Cardiac muscle cell (in vitro differentiated cells and primary cell): Measurements from ENCODE around the gene DOCK2. TPM values are rescaled to one million over a fixed set of nuclear protein-coding genes. Genes with fewer than 3 reads are reported as not detected.
"Not testable (repeated sequence)": the region's sequence is repeated elsewhere in the genome, so short reads cannot be mapped to it uniquely, and the experiment has no call there.

ENCODE experiments used
- DNase-seq, 2 donors: peaks; one replicate each; pipeline versions ENCODE4 v3.0.0 to v3.0.0-alpha.2; 2010 to 2017; ENCODE audit warnings: low read depth in 1 of 2, low spot score in 1 of 2
- H3K27ac ChIP-seq: fragments of 200-600 bp; sonication (generic); 2 replicates; pipeline ENCODE4 v1.5.1; 2016
- H3K27me3 ChIP-seq: fragments of 200-600 bp; sonication (generic); 2 replicates; pipeline ENCODE4 v1.6.0; 2016; ENCODE audit warnings: control low read depth
- H3K36me3 ChIP-seq: fragments of 200-600 bp; sonication (generic); 2 replicates; pipeline ENCODE4 v1.5.1; 2016; ENCODE audit warnings: control low read depth
- H3K4me1 ChIP-seq: fragments of 200-600 bp; sonication (generic); 2 replicates; pipeline ENCODE4 v1.8.1; 2017; ENCODE audit warnings: low read depth, mild to moderate bottlenecking, mixed run types
- H3K4me3 ChIP-seq: fragments of 200-600 bp; sonication (generic); 2 replicates; pipeline ENCODE4 v1.5.1; 2016; ENCODE audit warnings: mild to moderate bottlenecking
- H3K9me3 ChIP-seq: fragments of 200-600 bp; sonication (generic); 2 replicates; pipeline ENCODE4 v1.5.1; 2017; ENCODE audit warnings: low read depth, mild to moderate bottlenecking, control low read depth
- CTCF ChIP-seq: IDR thresholded peaks from 2 replicates; pipeline ENCODE4 v1.5.1; 2012; ENCODE audit warnings: low read depth, mild to moderate bottlenecking, low read length
- polyA plus RNA-seq: library from polyadenylated mRNA; unstranded; fragments of >200 nt; fragmentation: Nextera tagmentation; extraction: Ambion mirVana; gene quantifications from 2 replicates; pipeline ENCODE4 v1.2.1, GENCODE V29; 2016
- total RNA-seq: library from RNA; depleted of rRNA; stranded (reverse); fragments of >200 nt; gene quantifications from 2 replicates; pipeline ENCODE4 v1.2.3, GENCODE V29; 2016

The DOCK2 gene
- total and polyA plus RNA-seq, 2 experiments from 2014 or later = 3.3 to 6.5 TPM

GRCh38 chr5:169826618-169827017 is 189.5 kb downstream of the DOCK2 start:
- Histone ChIP-seq H3K36me3 (no peaks in the 10 kb centered on the region), H3K4me3 (no peak overlapping the region), H3K27me3 (no peaks in the 10 kb centered on the region), H3K9me3 (no peaks in the 10 kb centered on the region), H3K27ac (no peak overlapping the region), H3K4me1 (no peaks in the 10 kb centered on the region)
- DNase-seq = peak in 1 of 2 donors; percentile 33
- peak; percentile 29 for TF ChIP-seq CTCF

GRCh38 chr5:169827769-169828168 is 190.7 kb downstream of the DOCK2 start:
- Histone ChIP-seq H3K27ac (no peak overlapping the region), H3K4me1 (no peaks in the 10 kb centered on the region), H3K9me3 (no peaks in the 10 kb centered on the region), H3K4me3 (no peak overlapping the region), H3K36me3 (no peaks in the 10 kb centered on the region), H3K27me3 (no peaks in the 10 kb centered on the region)
- no peak for TF ChIP-seq CTCF
- peak; percentile 29 to 51 for DNase-seq

- Histone ChIP-seq H3K4me1 (no peaks in the 10 kb centered on the region), H3K9me3 (no peaks in the 10 kb centered on the region), H3K4me3 (no peak overlapping the region), H3K27ac (no peak overlapping the region), H3K36me3 (no peaks in the 10 kb centered on the region), H3K27me3 (no peaks in the 10 kb centered on the region)
- no peak for TF ChIP-seq CTCF
- DNase-seq = no peak
Measured at GRCh38 chr5:169828385-169828784, 191.3 kb downstream of the DOCK2 start.

GRCh38 chr5:169831331-169831730 is 194.3 kb downstream of the DOCK2 start:
- no peak for DNase-seq
- no peak for TF ChIP-seq CTCF
- Histone ChIP-seq H3K27me3 (no peaks in the 10 kb centered on the region), H3K9me3 (no peaks in the 10 kb centered on the region), H3K27ac (no peak overlapping the region), H3K4me3 (no peak overlapping the region), H3K4me1 (no peaks in the 10 kb centered on the region), H3K36me3 (no peaks in the 10 kb centered on the region)

- Histone ChIP-seq H3K4me3 (no peak overlapping the region), H3K9me3 (no peaks in the 10 kb centered on the region), H3K4me1 (no peaks in the 10 kb centered on the region), H3K27ac (no peak overlapping the region), H3K36me3 (no peaks in the 10 kb centered on the region), H3K27me3 (no peaks in the 10 kb centered on the region)
- no peak for TF ChIP-seq CTCF
- no peak for DNase-seq
Measured at GRCh38 chr5:169832304-169832703, 195.2 kb downstream of the DOCK2 start.

- DNase-seq = no peak
- Histone ChIP-seq H3K27me3 (no peaks in the 10 kb centered on the region), H3K9me3 (no peaks in the 10 kb centered on the region), H3K36me3 (no peaks in the 10 kb centered on the region), H3K27ac (no peak overlapping the region), H3K4me1 (no peaks in the 10 kb centered on the region), H3K4me3 (no peak overlapping the region)
- no peak for TF ChIP-seq CTCF
Measured at GRCh38 chr5:169832845-169833244, 195.8 kb downstream of the DOCK2 start.

GRCh38 chr5:169833681-169834292 is 196.7 kb downstream of the DOCK2 start:
- not testable (repeated sequence) for H3K36me3 ChIP-seq, H3K9me3 ChIP-seq, H3K4me1 ChIP-seq, H3K27me3 ChIP-seq, H3K4me3 ChIP-seq, H3K27ac ChIP-seq
- peak in 1 of 2 donors; percentile 71 for DNase-seq

GRCh38 chr5:169834540-169834939 is 197.5 kb downstream of the DOCK2 start:
- H3K27ac ChIP-seq = not testable (repeated sequence)

More at GRCh38 chr5:169834540-169834939, 197.5 kb downstream of the DOCK2 start:
- not testable (repeated sequence) for H3K4me3 ChIP-seq, H3K9me3 ChIP-seq, H3K36me3 ChIP-seq, H3K4me1 ChIP-seq, DNase-seq, H3K27me3 ChIP-seq
